ENCODE measurements around the gene KCNJ16. TPM values are rescaled to one million over a fixed set of nuclear protein-coding genes. Genes with fewer than 3 reads are reported as not detected.

Gene KCNJ16
- total and polyA plus RNA-seq, 4 donors = 0.31 to 3.3 (median 0.67) TPM

GRCh38 chr17:70072546-70073309 lies 2.3 kb upstream of the KCNJ16 start:
- Histone ChIP-seq H3K9me3 (ENCODE audit: control insufficient read depth in 4 of 4, low read length in 3 of 4) (no peaks in the 10 kb centered on the region), H3K27me3 (ENCODE audit: control insufficient read depth in 4 of 4, insufficient read depth in 4 of 4, low read length in 3 of 4) (peaks cover 0 to 5% (median 3%) of the 10 kb centered on the region in 4 donors), H3K4me3 (ENCODE audit: low read depth in 1 of 3, low read length in 3 of 3) (no peak overlapping the region), H3K36me3 (ENCODE audit: control insufficient read depth in 4 of 4, insufficient read depth in 3 of 4, low read depth in 1 of 4, low read length in 3 of 4) (no peaks in the 10 kb centered on the region), H3K27ac (ENCODE audit: low read depth in 1 of 2, low read length in 2 of 2) (no peak overlapping the region), H3K4me1 (ENCODE audit: control insufficient read depth in 4 of 4, insufficient read depth in 4 of 4, low read length in 3 of 4) (no peaks in the 10 kb centered on the region), H3K9ac (ENCODE audit: low read depth in 1 of 2, low read length in 2 of 2) (no peak overlapping the region)
- DNase-seq (ENCODE audit: low spot score) = no peak
- WGBS = 73% methylated on average over 5 of the region's 5 CpGs
- no peak for TF ChIP-seq EGR1 (IDR thresholded peaks at IDR 0.05; ENCODE audit: low read depth in 2 of 2)
- no peak for TF ChIP-seq TAF1 (conservative IDR thresholded peaks at IDR 0.05)
- no peak for TF ChIP-seq RAD21 (IDR thresholded peaks at IDR 0.05)
- TF ChIP-seq NR2F2 (IDR thresholded peaks at IDR 0.05) = no peak
- TF ChIP-seq YY1 (IDR thresholded peaks at IDR 0.05) = no peak

- Histone ChIP-seq H3K36me3 (ENCODE audit: control insufficient read depth in 4 of 4, insufficient read depth in 3 of 4, low read depth in 1 of 4, low read length in 3 of 4) (no peaks in the 10 kb centered on the region), H3K27me3 (ENCODE audit: control insufficient read depth in 4 of 4, insufficient read depth in 4 of 4, low read length in 3 of 4) (peaks cover 0 to 5% (median 3%) of the 10 kb centered on the region in 4 donors), H3K4me1 (ENCODE audit: control insufficient read depth in 4 of 4, insufficient read depth in 4 of 4, low read length in 3 of 4) (no peaks in the 10 kb centered on the region), H3K27ac (ENCODE audit: low read depth in 1 of 2, low read length in 2 of 2) (no peak overlapping the region), H3K9me3 (ENCODE audit: control insufficient read depth in 4 of 4, low read length in 3 of 4) (no peaks in the 10 kb centered on the region), H3K4me3 (ENCODE audit: low read depth in 1 of 3, low read length in 3 of 3) (no peak overlapping the region), H3K9ac (ENCODE audit: low read depth in 1 of 2, low read length in 2 of 2) (no peak overlapping the region)
- no peak for TF ChIP-seq RAD21 (IDR thresholded peaks at IDR 0.05)
- no peak for TF ChIP-seq HNF4A (conservative IDR thresholded peaks at IDR 0.05)
- WGBS = 95% methylated on average over 5 of the region's 5 CpGs
- no peak for DNase-seq (ENCODE audit: low spot score)
These were observed 1.7 kb upstream of the KCNJ16 start for GRCh38 chr17:70073310-70073709.

- TF ChIP-seq JUND (IDR thresholded peaks at IDR 0.05) = no peak
- TF ChIP-seq TAF1 (conservative IDR thresholded peaks at IDR 0.05) = no peak
- no peak for TF ChIP-seq FOXA1 (IDR thresholded peaks at IDR 0.05)
- no peak for TF ChIP-seq HNF4A (conservative IDR thresholded peaks at IDR 0.05)
- TF ChIP-seq NR2F2 (IDR thresholded peaks at IDR 0.05) = no peak
- no peak for TF ChIP-seq SP1 (IDR thresholded peaks at IDR 0.05)
- TF ChIP-seq ATF3 (IDR thresholded peaks at IDR 0.05) = no peak
- TF ChIP-seq GABPA (IDR thresholded peaks at IDR 0.05 in 1 of 2, conservative IDR thresholded peaks at IDR 0.05 in 1 of 2) = no peak
- TF ChIP-seq CTCF (IDR thresholded peaks at IDR 0.05; ENCODE audit: low read depth, low read length, missing input control) = no peak
- no peak for TF ChIP-seq FOXA2 (IDR thresholded peaks at IDR 0.05)
- no peak for TF ChIP-seq ZBTB33 (IDR thresholded peaks at IDR 0.05)
- TF ChIP-seq EGR1 (IDR thresholded peaks at IDR 0.05; ENCODE audit: low read depth in 2 of 2) = no peak
- no peak for TF ChIP-seq YY1 (IDR thresholded peaks at IDR 0.05)
- TF ChIP-seq RAD21 (IDR thresholded peaks at IDR 0.05) = no peak
- TF ChIP-seq RXRA (IDR thresholded peaks at IDR 0.05) = no peak
- TF ChIP-seq REST (IDR thresholded peaks at IDR 0.05) = no peak
- no peak for TF ChIP-seq MAX (IDR thresholded peaks at IDR 0.05)
- no peak for TF ChIP-seq HNF4G (IDR thresholded peaks at IDR 0.05)
- DNase-seq (ENCODE audit: low spot score) = no peak
- Histone ChIP-seq H3K9me3 (ENCODE audit: control insufficient read depth in 4 of 4, low read length in 3 of 4) (no peaks in the 10 kb centered on the region), H3K27ac (ENCODE audit: low read depth in 1 of 2, low read length in 2 of 2) (no peak overlapping the region), H3K4me3 (ENCODE audit: low read depth in 1 of 3, low read length in 3 of 3) (no peak overlapping the region), H3K27me3 (ENCODE audit: control insufficient read depth in 4 of 4, insufficient read depth in 4 of 4, low read length in 3 of 4) (peaks cover 0 to 5% (median 3%) of the 10 kb centered on the region in 4 donors), H3K9ac (ENCODE audit: low read depth in 1 of 2, low read length in 2 of 2) (no peak overlapping the region), H3K4me1 (ENCODE audit: control insufficient read depth in 4 of 4, insufficient read depth in 4 of 4, low read length in 3 of 4) (no peaks in the 10 kb centered on the region), H3K36me3 (ENCODE audit: control insufficient read depth in 4 of 4, insufficient read depth in 3 of 4, low read depth in 1 of 4, low read length in 3 of 4) (no peaks in the 10 kb centered on the region)
- WGBS = 55% methylated on average over 3 of the region's 3 CpGs
These were observed 1.2 kb upstream of the KCNJ16 start for GRCh38 chr17:70073799-70074198.
